Muscle of back (tissue), 13 donors: ENCODE data around the gene TAF12. TPM values are rescaled to one million over a fixed set of nuclear protein-coding genes. Genes with fewer than 3 reads are reported as not detected.
"Not testable (repeated sequence)": the region's sequence is repeated elsewhere in the genome, so short reads cannot be mapped to it uniquely, and the experiment has no call there.

Experiments
- DNase-seq, 3 donors: peaks; one replicate each; pipeline versions ENCODE4 v3.0.0 to v3.0.0-alpha.2; 2013
- long read RNA-seq, 9 donors: transcript quantifications; one replicate each; lab custom pipeline, GENCODE V29; 2026
- polyA plus RNA-seq, 10 donors: library from polyadenylated mRNA; unstranded; fragments of 120-200 nt; gene quantifications; one replicate each; pipeline ENCODE4 v1.2.1, GENCODE V29; 2013; ENCODE audit not compliant: insufficient read length in 10 of 10

Gene TAF12
- 10 to 100 TPM; 24.5 to 33.0 (median 27.3) TPM for polyA plus RNA-seq
- long read RNA-seq, donor 1, transcript TAF12-202 (6 exons, 1,334 nt): major isoform, 10 of 10 reads
- long read RNA-seq, donor 1, partial matches to known transcripts: 0 of 10 reads
- long read RNA-seq, donor 1, other reads (novel, unspliced or antisense): 0 of 10 reads
- long read RNA-seq, donor 2, transcript TAF12-202 (6 exons, 1,334 nt): major isoform, 5 of 11 reads
- long read RNA-seq, donor 2, partial matches to known transcripts: 6 of 11 reads
- long read RNA-seq, donor 2, other reads (novel, unspliced or antisense): 0 of 11 reads
- long read RNA-seq, donor 3: 0 reads
- long read RNA-seq, donor 4, partial matches to known transcripts: 0 of 4 reads
- long read RNA-seq, donor 4, other reads (novel, unspliced or antisense): 0 of 4 reads
- long read RNA-seq, donor 5, transcript TAF12-202 (6 exons, 1,334 nt): major isoform, 9 of 9 reads
- long read RNA-seq, donor 5, partial matches to known transcripts: 0 of 9 reads
- long read RNA-seq, donor 5, other reads (novel, unspliced or antisense): 0 of 9 reads
- long read RNA-seq, donor 6, transcript TAF12-202 (6 exons, 1,334 nt): major isoform, 9 of 9 reads
- long read RNA-seq, donor 6, partial matches to known transcripts: 0 of 9 reads
- long read RNA-seq, donor 6, other reads (novel, unspliced or antisense): 0 of 9 reads
- long read RNA-seq, donor 7, transcript TAF12-202 (6 exons, 1,334 nt): major isoform, 5 of 10 reads
- long read RNA-seq, donor 7, partial matches to known transcripts: 5 of 10 reads
- long read RNA-seq, donor 7, other reads (novel, unspliced or antisense): 0 of 10 reads
- long read RNA-seq, donor 8, transcript TAF12-202 (6 exons, 1,334 nt): major isoform, 6 of 7 reads
- long read RNA-seq, donor 8, partial matches to known transcripts: 0 of 7 reads
- long read RNA-seq, donor 8, other reads (novel, unspliced or antisense): 0 of 7 reads
- long read RNA-seq, donor 9, partial matches to known transcripts: 0 of 2 reads
- long read RNA-seq, donor 9, other reads (novel, unspliced or antisense): 0 of 2 reads

- DNase-seq: peak; percentile 97 to 98 (median 98)
These were observed at the start of gene TAF12 for GRCh38 chr1:28642847-28643635. TSS of gene TAF12 (minus strand) at chr1:28643067. CDS start at chr1:28622081, 20,986 bp downstream.

GRCh38 chr1:28691627-28692026 is 48.8 kb upstream of the TAF12 start:
- DNase-seq: not testable (repeated sequence)

DNA sequence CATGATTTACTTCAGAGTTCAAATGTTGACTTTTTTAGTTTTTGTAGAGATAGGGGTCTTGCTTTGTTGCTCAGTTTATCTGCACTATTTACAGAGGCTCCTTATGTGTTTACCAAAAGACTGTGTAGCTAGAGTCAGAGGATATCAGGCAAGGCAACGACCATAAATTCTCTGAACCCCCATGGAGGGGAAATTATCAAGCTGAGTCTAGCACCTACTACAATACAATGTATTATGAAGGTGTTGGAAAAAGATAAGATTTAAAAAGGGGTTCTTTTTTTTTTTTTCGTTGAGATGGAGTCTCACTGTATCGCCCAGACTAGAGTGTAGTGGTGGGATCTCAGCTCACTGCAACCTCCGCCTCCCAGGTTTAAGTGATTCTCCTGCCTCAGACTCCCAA is 42.1 kb upstream of the TAF12 start:
- no peak for DNase-seq

DNA sequence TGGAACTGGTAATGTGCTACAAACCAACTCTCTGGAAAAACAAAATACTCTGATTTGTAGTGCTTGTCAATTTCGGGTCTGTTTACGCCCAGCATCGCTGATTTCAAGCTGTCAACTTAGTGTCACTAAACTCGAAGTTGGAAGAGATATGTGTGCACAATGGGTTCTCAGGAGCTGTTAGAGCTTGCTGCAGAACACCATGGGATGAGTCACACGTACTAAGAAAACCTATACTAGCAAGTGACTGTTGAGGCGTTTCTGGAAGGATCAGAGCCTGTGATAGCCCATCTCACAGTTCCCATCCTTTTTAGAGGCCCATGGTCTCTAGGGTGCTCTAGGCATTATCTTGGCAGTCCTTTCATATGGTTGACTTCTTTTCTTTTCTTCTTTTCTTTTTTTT is 40.0 kb upstream of the TAF12 start:
- no peak for DNase-seq

GRCh38 chr1:28680151-28680550 is 37.3 kb upstream of the TAF12 start:
- no peak for DNase-seq

DNA sequence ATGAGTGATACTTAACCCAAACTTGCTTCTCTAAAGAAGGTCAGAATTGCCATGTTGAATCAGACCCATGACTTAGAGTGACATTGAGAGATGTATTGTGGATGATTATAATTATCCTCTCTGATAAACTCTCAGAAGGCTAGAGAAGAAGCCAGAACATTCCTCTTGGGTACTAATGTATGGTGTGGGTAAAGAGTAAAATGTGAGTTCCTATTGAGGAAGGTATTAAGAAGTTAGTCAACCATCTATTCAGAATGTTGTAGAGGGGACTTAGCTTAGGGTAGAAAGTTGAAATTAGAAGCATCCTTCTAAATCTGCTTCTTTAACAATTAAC is 33.0 kb upstream of the TAF12 start:
- no peak for DNase-seq

GRCh38 chr1:28672971-28673370 is 30.1 kb upstream of the TAF12 start:
- DNase-seq: not testable (repeated sequence)

DNA sequence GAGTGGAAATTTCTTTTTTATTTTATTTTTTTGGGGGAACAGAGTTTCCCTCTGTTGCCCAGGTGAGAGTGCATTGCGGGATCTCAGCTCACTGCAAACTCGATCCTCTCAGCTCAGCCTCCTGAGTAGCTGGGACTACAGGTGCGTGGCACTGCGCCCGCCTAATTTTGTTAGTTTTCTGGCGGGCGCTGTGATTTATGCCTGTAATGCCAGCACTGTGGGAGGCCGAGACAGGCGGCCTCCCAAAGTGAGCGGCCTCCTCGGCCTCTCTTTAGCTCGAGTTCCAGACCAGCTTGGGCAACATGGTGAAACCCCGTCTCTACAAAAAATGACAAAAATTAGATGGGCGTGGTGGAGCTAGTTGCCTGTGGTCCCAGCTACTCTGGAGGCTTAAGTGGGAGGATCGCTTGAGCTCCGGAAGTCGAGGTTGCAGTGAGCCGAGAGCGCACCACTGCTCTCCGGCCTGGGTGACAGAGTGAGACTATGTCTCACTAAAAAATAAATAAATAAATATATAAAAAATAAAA is 28.4 kb upstream of the TAF12 start:
- DNase-seq: no peak

DNA sequence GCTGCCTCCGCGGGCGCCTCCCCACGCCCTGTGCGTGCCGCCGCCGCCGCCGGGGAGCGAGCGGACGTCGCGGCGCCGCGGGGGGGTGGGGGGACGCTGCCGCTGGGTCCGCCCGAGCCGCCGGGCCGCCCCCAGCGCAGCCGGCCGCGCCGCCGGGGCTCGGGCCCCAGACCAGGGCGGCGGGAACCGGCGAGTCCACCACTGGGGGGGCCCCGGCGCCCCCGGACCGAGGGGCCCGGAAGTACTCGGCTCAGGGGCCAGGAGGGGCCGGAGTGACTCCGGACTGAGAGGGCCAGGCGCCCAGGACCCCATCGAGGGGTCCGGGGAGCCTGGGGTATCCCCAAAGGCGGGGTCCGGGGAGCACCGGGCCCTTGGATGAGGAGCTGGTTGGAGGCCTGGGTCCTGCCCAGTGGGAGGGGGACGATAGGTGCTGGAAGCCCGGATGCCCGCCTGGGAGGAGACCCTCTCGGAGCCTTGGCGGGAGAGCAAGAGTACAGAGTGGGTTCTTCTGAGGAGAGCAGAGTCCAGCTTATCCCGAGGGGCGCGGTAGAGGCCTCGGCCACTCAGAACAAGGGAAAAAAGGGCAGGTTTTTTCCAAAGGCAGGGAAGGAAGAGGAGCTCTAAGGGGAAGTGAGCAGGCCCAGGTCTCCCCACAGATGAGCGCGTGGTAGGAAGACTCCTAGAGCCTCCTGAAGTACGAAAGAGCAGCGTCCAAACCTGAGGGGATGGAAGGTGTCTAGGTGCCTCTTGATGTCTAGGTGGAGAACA is 26.3 kb upstream of the TAF12 start:
- DNase-seq: peak; percentile 35 to 88 (median 58)

- DNase-seq: peak; percentile 87 to 95 (median 88)
These were observed 25.5 kb upstream of the TAF12 start, which contains the start of gene GMEB1 for GRCh38 chr1:28668191-28668955. TSS of gene GMEB1 (plus strand) at chr1:28668784. CDS start at chr1:28683613, 14,829 bp downstream.

DNA sequence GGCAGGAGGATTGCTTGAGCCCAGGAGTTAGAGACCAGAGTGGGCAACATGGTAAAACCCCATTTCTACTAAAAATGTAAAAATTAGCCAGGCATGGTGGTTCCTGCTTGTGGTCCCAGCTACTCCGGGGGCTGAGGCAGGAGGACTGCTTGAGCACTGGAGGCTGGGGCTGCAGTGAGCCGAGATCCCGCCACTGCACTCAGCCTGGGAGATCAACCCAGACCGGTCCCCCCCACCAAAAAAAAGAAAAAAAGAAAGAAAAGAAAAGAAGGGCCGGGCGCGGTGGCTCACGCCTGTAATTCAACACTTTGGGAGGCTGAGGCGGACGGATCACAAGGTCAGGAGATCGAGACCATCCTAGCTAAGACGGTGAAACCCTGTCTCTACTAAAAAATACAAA is 23.9 kb upstream of the TAF12 start:
- DNase-seq: no peak

DNA sequence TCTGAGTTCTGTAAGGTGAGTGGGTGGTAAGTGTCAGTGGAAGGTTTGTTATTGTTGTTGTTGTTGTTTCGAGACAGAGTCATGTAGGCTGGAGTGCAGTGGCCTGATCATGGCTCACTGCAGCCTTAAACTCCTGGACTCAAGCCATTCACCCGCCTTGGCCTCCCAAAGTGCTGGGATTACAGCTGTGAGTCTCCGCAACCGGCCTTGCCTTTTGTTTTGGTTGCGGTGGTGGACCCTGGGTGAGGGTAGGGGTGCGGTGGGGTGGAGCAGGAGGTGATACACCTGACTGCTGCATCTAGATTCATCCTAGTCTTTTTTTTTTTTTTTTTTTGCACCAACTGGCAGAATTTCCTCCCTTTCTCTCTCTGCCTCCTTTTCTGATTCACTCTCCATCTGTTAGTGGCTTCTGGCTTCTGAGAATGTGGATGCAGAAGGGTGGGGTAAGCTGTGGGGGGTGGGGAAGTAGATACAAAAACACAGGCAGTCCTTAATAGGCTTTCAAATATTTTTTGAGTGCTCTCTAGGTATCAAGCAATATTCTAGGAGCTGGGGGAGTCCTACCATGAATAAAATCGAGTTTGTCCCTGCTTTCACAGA is 21.1 kb upstream of the TAF12 start:
- no peak for DNase-seq

- no peak for DNase-seq
These were observed 13.5 kb upstream of the TAF12 start for GRCh38 chr1:28656335-28656734.

GRCh38 chr1:28655448-28656311 is 12.8 kb upstream of the TAF12 start:
- DNase-seq: not testable (repeated sequence)

- DNase-seq: not testable (repeated sequence)
These were observed 11.0 kb upstream of the TAF12 start for GRCh38 chr1:28653870-28654269.

DNA sequence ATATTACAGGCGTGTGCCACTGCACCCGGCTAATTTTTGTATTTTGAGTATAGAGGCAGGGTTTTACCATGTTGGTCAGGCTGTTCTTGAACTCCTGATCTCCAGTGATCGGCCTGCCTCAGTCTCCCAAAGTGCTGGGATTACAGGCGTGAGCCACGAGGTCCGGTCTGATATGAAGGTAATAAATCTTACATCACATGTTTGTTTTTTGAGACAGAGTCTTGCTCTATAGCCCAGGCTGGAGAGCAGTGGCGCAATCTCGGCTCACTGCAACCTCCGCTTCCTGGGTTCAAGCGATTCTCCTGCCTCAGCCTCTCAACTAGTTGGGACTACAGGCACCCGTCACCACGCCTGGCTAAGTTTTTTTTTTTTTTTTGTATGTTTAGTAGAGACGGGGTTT is 10.2 kb upstream of the TAF12 start:
- DNase-seq: not testable (repeated sequence)

GRCh38 chr1:28648474-28649198 is 5.8 kb upstream of the TAF12 start, which contains the start of gene RNU11:
TSS of gene RNU11 (plus strand) at chr1:28648600.
- peak; percentile 94 to 97 (median 97) for DNase-seq
